Stimulated activated naive B cell treated with anti-CD40 and anti-IgM and Interleukin-4, amounts not matched to agents 10 μg/mL and 1 μg/mL and 100 μg/mL, for 72 hours (primary cell): ENCODE data around the gene BANP.
"Not testable (repeated sequence)": the region's sequence is repeated elsewhere in the genome, so short reads cannot be mapped to it uniquely, and the experiment has no call there.

Experiments
- ATAC-seq, 2 donors: fragments of 150-1000 bp; cut with Tn5 transposase; replicated peaks; 2 replicates each; pipeline ENCODE4 v1.10.0; 2021; ENCODE audit warnings: moderate library complexity in 1 of 2
- DNase-seq: peaks from one replicate; pipeline ENCODE4 v3.0.0; 2021
- H3K27ac Mint-ChIP-seq: one replicate; pipeline ENCODE4 v1.8.0; 2022; ENCODE audit warnings: mild to moderate bottlenecking, mixed read lengths
- H3K27me3 Mint-ChIP-seq, 2 donors: one replicate each; pipeline ENCODE4 v1.8.0; 2022; ENCODE audit warnings: mixed read lengths in 2 of 2
- H3K36me3 Mint-ChIP-seq, 2 donors: one replicate each; pipeline ENCODE4 v1.8.0; 2022; ENCODE audit warnings: mixed read lengths in 2 of 2, mild to moderate bottlenecking in 1 of 2
- H3K4me1 Mint-ChIP-seq, 2 donors: one replicate each; pipeline ENCODE4 v1.8.0; 2022; ENCODE audit warnings: mixed read lengths in 2 of 2, mild to moderate bottlenecking in 1 of 2
- H3K4me3 Mint-ChIP-seq, 2 donors: one replicate each; pipeline ENCODE4 v1.8.0; 2022; ENCODE audit warnings: mild to moderate bottlenecking in 2 of 2, mixed read lengths in 2 of 2, moderate library complexity in 1 of 2
- H3K9me3 Mint-ChIP-seq, 2 donors: one replicate each; pipeline ENCODE4 v1.8.0; 2022; ENCODE audit warnings: mixed read lengths in 2 of 2, mild to moderate bottlenecking in 1 of 2

The BANP gene

GRCh38 chr16:88091972-88092302, 140.7 kb downstream of the BANP start:
- not testable (repeated sequence) for H3K27ac Mint-ChIP-seq, ATAC-seq, DNase-seq

GRCh38 chr16:88092791-88093555, 141.7 kb downstream of the BANP start:
- H3K36me3 Mint-ChIP-seq = peaks cover 8 to 11% of the 10 kb centered on the region in 2 donors
- not testable (repeated sequence) for DNase-seq, H3K27me3 Mint-ChIP-seq, H3K27ac Mint-ChIP-seq, ATAC-seq, H3K9me3 Mint-ChIP-seq, H3K4me3 Mint-ChIP-seq, H3K4me1 Mint-ChIP-seq

More at GRCh38 chr16:88091972-88092302, 140.7 kb downstream of the BANP start:
- not testable (repeated sequence) for H3K9me3 Mint-ChIP-seq, H3K4me3 Mint-ChIP-seq, H3K4me1 Mint-ChIP-seq, H3K27me3 Mint-ChIP-seq
- H3K36me3 Mint-ChIP-seq = peaks cover 8 to 11% of the 10 kb centered on the region in 2 donors

- not testable (repeated sequence) for H3K4me1 Mint-ChIP-seq, H3K27ac Mint-ChIP-seq, H3K27me3 Mint-ChIP-seq, H3K4me3 Mint-ChIP-seq, ATAC-seq, DNase-seq
- Mint-ChIP-seq H3K9me3 (peaks cover 6 to 12% of the 10 kb centered on the region in 2 donors), H3K36me3 (peaks cover 12 to 17% of the 10 kb centered on the region in 2 donors)
Observed at GRCh38 chr16:88093556-88094252, 142.5 kb downstream of the BANP start.

GRCh38 chr16:88094253-88094575, 143.0 kb downstream of the BANP start:
- not testable (repeated sequence) for H3K27ac Mint-ChIP-seq, H3K4me1 Mint-ChIP-seq, H3K4me3 Mint-ChIP-seq, ATAC-seq, DNase-seq
- peaks cover 9 to 11% of the 10 kb centered on the region in 2 donors for H3K27me3 Mint-ChIP-seq
- H3K36me3 Mint-ChIP-seq = peaks cover 12 to 18% of the 10 kb centered on the region in 2 donors
- H3K9me3 Mint-ChIP-seq = peaks cover 6 to 12% of the 10 kb centered on the region in 2 donors

- H3K4me1 Mint-ChIP-seq, H3K4me3 Mint-ChIP-seq, ATAC-seq, DNase-seq, H3K27ac Mint-ChIP-seq: not testable (repeated sequence)
- Mint-ChIP-seq H3K27me3 (peaks cover 16 to 18% of the 10 kb centered on the region in 2 donors), H3K9me3 (peaks cover 6 to 12% of the 10 kb centered on the region in 2 donors), H3K36me3 (peaks cover 11 to 18% of the 10 kb centered on the region in 2 donors)
Observed at GRCh38 chr16:88094900-88095299, 143.7 kb downstream of the BANP start.

GRCh38 chr16:88096659-88097058, 145.4 kb downstream of the BANP start:
- peaks cover 27 to 35% of the 10 kb centered on the region in 2 donors for H3K27me3 Mint-ChIP-seq
- not testable (repeated sequence) for DNase-seq, H3K27ac Mint-ChIP-seq, ATAC-seq, H3K4me3 Mint-ChIP-seq
- peaks cover 11 to 18% of the 10 kb centered on the region in 2 donors for H3K36me3 Mint-ChIP-seq
- peaks cover 6 to 12% of the 10 kb centered on the region in 2 donors for H3K9me3 Mint-ChIP-seq
- peaks cover 11 to 17% of the 10 kb centered on the region in 2 donors for H3K4me1 Mint-ChIP-seq

- H3K36me3 Mint-ChIP-seq = peaks cover 11 to 18% of the 10 kb centered on the region in 2 donors
- peaks cover 6 to 12% of the 10 kb centered on the region in 2 donors for H3K9me3 Mint-ChIP-seq
- not testable (repeated sequence) for DNase-seq, ATAC-seq, H3K4me3 Mint-ChIP-seq, H3K27ac Mint-ChIP-seq
- peaks cover 12 to 19% of the 10 kb centered on the region in 2 donors for H3K4me1 Mint-ChIP-seq
- H3K27me3 Mint-ChIP-seq = peaks cover 29 to 39% of the 10 kb centered on the region in 2 donors
Observed at GRCh38 chr16:88098731-88099562, 147.7 kb downstream of the BANP start.

- Mint-ChIP-seq H3K27me3 (peaks cover 29 to 39% of the 10 kb centered on the region in 2 donors), H3K27ac (no peak overlapping the region), H3K4me1 (peaks cover 12 to 19% of the 10 kb centered on the region in 2 donors), H3K9me3 (peaks cover 6 to 12% of the 10 kb centered on the region in 2 donors), H3K4me3 (no peak overlapping the region), H3K36me3 (peaks cover 11 to 18% of the 10 kb centered on the region in 2 donors)
- no peak for ATAC-seq
- no peak for DNase-seq
Observed at GRCh38 chr16:88099563-88099890, 148.3 kb downstream of the BANP start.

GRCh38 chr16:88099956-88100355, 148.7 kb downstream of the BANP start:
- H3K4me3 Mint-ChIP-seq, ATAC-seq, H3K27ac Mint-ChIP-seq, DNase-seq: not testable (repeated sequence)
- Mint-ChIP-seq H3K4me1 (peaks cover 12 to 19% of the 10 kb centered on the region in 2 donors), H3K9me3 (peaks cover 6 to 12% of the 10 kb centered on the region in 2 donors), H3K36me3 (peaks cover 11 to 18% of the 10 kb centered on the region in 2 donors), H3K27me3 (peaks cover 29 to 39% of the 10 kb centered on the region in 2 donors)

GRCh38 chr16:88100801-88101622, 149.8 kb downstream of the BANP start:
- H3K9me3 Mint-ChIP-seq, ATAC-seq, DNase-seq, H3K27ac Mint-ChIP-seq: not testable (repeated sequence)
- H3K36me3 Mint-ChIP-seq = peaks cover 5 to 13% of the 10 kb centered on the region in 2 donors
- peaks cover 29 to 39% of the 10 kb centered on the region in 2 donors for H3K27me3 Mint-ChIP-seq
- peaks cover 12 to 19% of the 10 kb centered on the region in 2 donors for H3K4me1 Mint-ChIP-seq
- peak overlapping the region in 1 of 2 donors; percentile 29 for H3K4me3 Mint-ChIP-seq

- Mint-ChIP-seq H3K27me3 (peaks cover 29 to 39% of the 10 kb centered on the region in 2 donors), H3K4me1 (peaks cover 12 to 19% of the 10 kb centered on the region in 2 donors)
- not testable (repeated sequence) for H3K27ac Mint-ChIP-seq, DNase-seq, H3K36me3 Mint-ChIP-seq, ATAC-seq, H3K9me3 Mint-ChIP-seq, H3K4me3 Mint-ChIP-seq
Observed at GRCh38 chr16:88101623-88102105, 150.4 kb downstream of the BANP start.

GRCh38 chr16:88102597-88102996, 151.4 kb downstream of the BANP start:
- ATAC-seq (no peak), DNase-seq (no peak)
- Mint-ChIP-seq H3K36me3 (peaks cover 5 to 8% of the 10 kb centered on the region in 2 donors), H3K4me1 (peaks cover 12 to 19% of the 10 kb centered on the region in 2 donors), H3K27me3 (peaks cover 29 to 39% of the 10 kb centered on the region in 2 donors), H3K4me3 (no peak overlapping the region), H3K9me3 (peaks cover 2 to 4% of the 10 kb centered on the region in 2 donors), H3K27ac (no peak overlapping the region)

- ATAC-seq (no peak), DNase-seq (no peak)
- H3K36me3 Mint-ChIP-seq = peaks cover 6 to 7% of the 10 kb centered on the region in 2 donors
- H3K27me3 Mint-ChIP-seq = peaks cover 29 to 39% of the 10 kb centered on the region in 2 donors
- H3K27ac Mint-ChIP-seq = no peak overlapping the region
- H3K9me3 Mint-ChIP-seq = peaks cover 2 to 4% of the 10 kb centered on the region in 2 donors
- no peak overlapping the region for H3K4me3 Mint-ChIP-seq
- peaks cover 12 to 19% of the 10 kb centered on the region in 2 donors for H3K4me1 Mint-ChIP-seq
Observed at GRCh38 chr16:88103011-88103410, 151.8 kb downstream of the BANP start.
